ENCODE measurements around the gene CELSR3.

CELSR3 gene

DNA sequence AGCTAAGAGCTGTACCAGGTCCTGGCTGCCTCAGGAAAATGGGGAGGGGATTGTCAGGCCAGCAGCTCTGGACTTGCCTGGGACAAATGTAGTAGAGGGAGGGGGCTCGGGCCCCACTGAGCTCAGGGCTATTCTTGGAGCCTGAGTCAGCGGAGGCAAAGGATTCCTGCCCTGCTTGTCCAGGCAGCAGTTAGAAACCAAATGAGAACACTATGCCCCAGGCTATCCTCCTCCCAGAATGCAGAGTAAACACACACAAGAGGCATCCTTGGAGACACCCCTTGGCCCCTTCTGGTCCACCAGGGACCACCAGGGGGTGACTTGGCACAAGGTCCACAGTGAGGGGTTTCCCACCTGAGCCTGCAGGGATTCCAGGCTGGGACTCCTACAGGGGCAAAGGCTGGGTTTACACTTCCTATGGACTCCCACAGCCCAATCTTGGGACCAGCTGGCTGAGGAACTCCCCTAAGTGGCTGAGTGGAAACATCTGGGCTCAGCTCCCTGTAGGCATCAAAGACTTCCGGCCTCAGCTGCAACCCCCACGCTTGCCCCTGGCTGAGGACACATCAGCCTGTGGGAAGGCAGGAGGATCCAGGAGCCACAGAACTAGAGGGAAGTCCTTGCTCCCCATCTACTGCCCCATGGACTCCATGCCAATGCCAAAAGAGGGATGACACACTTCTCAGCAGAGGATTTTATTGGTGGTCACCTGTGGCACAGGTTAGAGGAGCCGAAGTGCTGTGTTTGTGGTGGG is 64.2 kb downstream of the CELSR3 start:
- no peak for DNase-seq

DNA sequence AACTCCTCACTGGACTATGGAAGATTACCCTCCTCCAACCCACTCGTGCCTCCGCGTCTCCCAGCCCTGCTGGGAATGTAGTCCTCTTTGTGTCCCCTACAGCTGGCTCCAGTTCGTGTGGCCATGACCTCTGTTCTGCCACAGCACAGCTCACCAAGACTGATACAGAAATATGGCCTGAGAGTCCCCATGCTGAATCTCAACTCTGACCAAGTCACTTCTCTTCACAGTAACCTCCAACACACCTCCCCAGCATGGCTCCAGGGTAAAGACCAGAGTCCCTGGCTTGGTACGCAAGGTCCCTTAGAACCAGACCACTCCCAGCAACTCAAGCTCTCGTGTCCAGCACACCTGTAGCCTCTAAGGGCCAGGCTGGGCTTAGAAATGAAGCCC is 65.3 kb downstream of the CELSR3 start:
- DNase-seq: no peak

DNA sequence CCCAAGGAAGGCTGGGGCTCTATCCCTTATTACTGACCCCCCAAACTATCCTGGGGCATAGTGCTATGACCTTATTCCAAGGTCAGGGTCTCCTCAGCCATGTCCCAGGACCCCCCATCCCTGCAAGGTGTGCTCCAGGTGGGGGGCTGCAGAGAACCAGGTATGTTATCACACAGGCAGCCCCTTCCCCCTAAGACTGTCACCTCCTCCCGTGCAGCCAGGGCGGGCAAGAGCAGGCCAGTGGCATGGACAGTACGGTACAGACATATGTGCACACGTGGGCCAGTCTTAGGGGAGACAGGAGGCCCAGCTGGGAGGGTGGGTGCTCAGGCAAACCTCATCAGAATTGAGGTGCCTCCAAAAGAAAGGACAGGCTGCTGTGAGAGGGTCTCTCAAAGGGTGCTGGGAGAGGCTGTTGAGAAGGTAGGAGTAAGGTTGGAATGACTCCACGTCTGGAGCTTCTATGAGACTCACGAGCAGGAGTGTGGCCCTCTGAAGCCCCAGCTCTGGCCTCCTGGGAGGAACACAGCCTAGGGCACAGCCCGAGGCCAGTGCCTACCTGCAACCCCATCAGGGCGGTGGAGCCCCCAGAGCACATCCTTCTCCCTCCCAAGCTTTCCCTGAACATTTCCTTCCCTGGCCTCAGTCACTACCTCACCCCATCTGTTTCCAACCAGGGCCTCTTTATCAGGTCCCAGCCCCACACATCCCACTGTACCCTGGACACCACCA is 65.8 kb downstream of the CELSR3 start:
- DNase-seq: no peak

DNA sequence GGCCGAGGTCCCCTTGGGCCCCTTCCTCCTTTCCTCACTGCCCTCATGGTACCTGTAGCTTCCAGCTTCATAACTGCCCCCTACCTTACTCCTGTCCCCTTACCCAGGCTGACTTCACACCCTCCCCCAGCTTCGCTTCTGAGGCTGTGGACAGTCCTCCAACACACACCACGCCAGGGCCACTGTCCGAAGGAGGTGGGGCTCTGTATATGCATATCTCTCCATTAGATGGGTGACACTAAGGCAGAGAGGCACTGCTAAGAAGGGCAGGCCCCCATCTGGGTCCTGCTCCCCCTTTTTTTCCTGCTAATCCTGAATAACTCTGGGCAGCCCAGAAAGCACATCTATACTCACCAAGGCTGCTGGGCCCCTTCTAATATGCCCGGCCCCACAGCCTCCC is 66.5 kb downstream of the CELSR3 start:
- DNase-seq: no peak

DNA sequence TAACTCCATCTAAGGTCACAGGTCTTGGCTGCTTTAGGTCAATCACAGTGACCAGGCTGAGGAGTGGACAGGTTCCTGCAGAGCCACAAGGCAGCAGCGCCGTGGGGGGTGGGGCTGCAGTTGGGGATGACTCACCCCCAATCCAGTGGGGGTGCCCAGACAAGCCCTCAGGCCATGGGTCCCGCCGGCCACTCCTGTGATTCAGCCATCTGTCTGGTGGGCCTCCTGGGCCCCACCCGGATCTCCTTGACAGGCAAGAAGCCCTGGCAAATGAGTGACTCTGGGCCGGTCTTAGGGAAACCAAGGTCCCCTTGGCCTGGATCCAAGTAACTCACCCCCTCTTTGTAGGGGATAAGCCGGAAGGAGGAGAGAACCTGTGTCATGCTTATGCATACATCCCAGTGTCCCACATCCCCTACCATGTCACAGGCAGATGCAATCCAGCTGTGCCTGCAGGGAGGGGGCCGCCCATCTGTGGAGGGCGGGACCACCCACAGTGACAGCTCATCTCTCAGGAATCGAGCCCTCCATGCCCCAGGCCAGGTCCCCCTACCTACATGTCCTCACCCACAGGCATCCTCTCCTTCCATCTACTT is 67.1 kb downstream of the CELSR3 start:
- DNase-seq: no peak

DNA sequence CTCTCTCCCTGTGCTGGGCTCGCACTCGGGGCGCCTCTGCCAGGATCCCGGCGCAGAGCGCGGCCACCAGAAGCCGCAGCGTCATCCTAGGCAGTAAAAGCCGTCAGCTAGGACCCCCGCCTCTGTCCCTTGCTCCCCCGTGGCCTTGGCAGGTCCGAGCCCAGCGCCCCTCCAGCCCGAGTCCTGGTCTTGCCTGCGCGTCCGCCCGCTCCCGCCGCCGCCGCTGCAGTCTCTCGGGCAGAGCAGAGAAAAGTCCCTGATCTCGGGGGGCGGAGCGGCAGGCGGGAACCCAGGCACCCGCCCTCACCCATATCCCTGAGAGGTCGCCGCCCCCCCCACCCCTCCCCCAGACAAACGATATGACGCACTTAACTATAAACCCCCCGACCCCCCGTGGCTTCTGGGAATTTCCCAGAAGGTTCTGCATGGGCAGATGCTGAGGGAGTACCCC is 67.6 kb downstream of the CELSR3 start, which contains the start of gene COL7A1:
Gene COL7A1, minus strand, starts transcription at position 255 of the 451 bp plus-strand sequence. Its CDS starts 170 bp downstream, at position 85.
- no peak for DNase-seq

DNA sequence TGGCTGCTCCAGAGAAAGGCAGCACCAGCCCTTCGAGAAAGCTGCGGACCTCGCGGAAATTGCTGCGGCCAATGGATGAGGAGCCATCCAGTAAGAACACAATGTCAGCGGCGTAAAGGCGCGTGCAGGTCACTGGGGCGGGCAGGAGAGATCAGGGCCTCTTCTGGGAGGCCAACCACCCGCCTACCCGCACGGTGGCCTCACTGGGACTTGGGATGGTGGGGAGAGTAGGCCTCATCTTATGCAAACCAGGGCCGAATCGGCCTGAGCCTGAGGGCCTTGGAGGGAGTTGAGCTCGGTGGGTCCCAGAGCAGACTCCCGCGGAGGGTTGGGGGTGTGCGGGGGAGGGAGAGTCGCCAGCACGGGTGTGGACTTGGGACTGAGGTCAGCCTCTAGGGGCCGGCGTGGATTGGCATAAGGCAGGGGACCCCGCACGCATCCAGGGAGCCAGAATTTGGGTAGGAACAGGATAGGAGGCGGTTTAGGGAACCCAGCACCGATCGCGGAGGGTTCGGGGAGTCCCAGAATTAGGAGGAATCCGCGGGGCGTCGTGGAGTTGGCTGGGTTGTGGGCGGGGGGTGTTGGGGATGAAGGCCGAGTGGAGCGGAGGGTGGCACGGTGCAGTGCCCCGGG is 68.2 kb downstream of the CELSR3 start:
- no peak for DNase-seq

DNA sequence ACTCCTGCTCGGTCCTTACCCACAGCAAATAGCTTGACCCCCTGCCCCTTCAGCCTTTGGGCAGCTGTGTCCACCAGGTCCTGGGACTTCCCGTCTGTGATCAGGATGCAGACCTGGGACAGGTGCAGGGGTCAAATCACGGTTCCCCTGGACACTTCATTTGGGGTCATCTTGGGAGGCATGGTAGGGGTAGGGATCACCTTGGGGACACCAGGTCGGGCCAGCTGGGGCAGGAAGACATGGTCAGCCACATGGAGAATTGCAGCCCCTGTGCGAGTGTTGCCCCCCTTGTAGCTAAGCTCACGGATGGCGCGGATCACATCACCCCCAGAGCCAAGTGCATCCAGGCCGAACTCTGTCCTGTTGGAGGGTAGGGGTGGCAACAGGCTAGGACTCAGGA is 69.3 kb downstream of the CELSR3 start:
- no peak for DNase-seq

DNA sequence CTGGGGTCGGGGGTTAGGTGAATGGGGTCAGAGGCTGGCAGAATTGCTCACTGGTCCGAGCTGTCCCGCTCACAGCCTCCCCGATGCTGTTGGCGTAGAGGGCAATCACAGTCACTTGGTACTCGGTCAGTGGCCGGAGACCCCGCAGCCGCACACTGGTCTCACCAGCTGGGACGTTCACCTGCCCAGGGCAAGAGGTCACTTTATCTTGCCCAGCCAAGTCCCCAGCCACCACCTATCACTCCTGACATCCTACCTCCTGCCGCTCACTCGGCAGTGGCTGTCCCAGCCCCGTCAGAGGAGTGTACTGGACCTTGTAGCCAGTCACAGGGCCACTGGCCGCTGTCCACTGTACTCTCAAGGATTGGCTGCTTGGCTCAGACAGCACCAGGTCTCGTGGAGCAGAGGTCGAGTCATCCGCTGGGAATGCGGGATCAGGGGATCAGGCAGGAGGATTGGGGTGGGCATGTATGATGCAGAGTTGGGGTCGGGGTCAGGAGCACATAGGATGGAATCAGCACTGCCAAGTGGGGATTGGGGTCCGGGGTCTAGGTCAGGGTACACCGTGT is 70.1 kb downstream of the CELSR3 start:
- no peak for DNase-seq

DNA sequence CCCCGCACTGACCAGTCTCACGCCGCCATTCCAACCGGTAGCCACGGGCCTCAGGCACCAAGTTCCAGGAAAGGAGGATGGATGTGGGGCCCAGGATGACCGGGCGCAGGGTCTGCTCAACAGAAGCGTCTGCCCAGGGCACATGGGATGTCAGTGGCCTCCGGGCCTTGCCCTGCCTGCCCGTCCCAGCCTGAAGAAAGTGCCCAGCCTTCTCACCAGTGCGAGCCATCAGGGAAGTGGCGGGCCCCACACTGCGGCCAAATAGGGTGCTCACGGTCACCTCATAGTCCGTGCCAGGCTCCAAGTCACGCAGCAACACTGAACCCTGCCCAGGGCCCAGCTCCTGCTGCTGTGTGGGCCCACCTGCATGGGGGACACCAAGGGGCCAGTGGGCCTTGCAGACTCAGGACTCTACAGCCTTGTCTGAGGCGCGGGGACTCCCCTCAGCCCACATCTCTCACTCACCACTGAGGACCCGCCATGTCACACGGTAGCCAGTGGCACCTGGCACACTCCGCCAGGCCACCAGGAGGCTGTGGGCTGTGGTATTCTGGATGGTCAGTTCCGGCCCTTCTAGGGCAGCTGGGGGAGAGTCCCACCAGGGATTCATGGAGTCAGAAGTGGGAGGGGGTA is 70.7 kb downstream of the CELSR3 start:
- DNase-seq: no peak

DNA sequence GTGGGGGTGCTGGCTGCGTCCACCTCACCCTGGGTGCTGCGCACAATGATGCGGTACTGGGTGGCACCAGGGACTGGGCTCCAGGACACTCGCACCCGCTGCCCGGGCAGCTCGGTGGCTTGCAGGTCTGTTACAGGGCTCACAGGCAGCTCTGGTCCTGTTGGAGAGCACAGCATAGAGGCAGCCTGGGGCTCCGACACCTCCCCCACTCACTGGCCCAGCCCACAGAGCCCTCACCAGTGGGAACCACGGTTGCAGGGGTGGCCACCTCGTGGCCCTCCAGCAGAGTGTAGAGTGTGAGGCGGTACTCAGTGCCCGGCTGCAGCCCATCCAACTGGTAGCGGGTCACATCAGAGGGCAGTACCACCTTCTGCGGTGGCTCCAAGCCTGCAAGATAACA is 71.2 kb downstream of the CELSR3 start:
- no peak for DNase-seq

DNA sequence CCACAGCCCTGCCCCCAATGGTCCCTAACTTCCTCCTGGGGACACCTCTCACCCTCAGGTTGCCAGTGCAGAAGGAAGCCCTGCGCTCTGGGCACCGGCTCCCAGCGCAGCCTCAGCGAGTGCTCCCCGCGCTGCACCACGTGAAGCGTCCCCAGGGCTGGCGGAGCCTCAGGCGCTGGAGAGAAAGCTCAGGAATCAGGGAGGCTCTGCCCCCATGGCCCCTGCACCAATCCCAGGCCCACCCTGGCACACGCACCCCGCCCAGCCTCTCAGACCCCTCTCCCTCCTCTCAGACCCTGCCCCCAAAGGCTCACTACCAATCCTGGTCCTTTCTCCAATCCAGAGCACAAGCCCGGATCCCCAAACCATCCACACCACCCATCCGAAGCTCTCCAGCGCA is 74.5 kb downstream of the CELSR3 start:
- DNase-seq: no peak

DNA sequence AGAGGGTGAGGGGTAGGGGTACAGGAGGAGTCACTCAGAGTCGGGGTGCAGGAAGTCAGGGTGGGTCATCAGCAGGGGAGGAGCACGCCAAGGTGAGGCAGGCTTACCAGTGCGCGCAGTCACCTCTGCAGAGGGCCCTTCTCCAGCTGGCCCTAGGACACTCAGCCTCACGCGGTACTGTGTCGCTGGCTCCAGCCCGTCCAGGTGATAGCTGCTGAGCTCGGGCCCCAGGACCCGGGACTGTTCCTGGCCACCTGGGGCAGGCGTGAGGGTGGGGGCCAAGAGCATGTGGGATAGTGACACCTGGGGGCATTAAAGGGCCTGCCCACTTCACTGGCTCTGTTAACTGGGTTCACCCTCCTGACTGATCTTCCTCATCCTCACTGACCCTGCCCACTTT is 75.0 kb downstream of the CELSR3 start:
- DNase-seq: no peak
